Activated naive CD8-positive, alpha-beta T cell treated with anti-CD3 and anti-CD28 coated beads, Interleukin-2, amount 10 ng/mL, durations not matched to agents 7 days and 5 days (primary cell): Measurements from ENCODE around the gene CTNNA1. TPM values are rescaled to one million over a fixed set of nuclear protein-coding genes. Genes with fewer than 3 reads are reported as not detected.
"Not testable (repeated sequence)": the region's sequence is repeated elsewhere in the genome, so short reads cannot be mapped to it uniquely, and the experiment has no call there.

Source experiments
- ATAC-seq: fragments of 150-1000 bp; cut with Tn5 transposase; one replicate; pipeline ENCODE4 v1.10.0; 2021; ENCODE audit warnings: low read depth, moderate library complexity
- POLR2A ChIA-PET: fragments of 350-600 bp; sonication (Branson Sonifier 250); formaldehyde crosslinking; loops from one replicate; lab custom pipeline; 2021; ENCODE audit warnings: antibody characterized with exemption; lab: Charles Lee
- DNase-seq: peaks from one replicate; pipeline ENCODE4 v3.0.0; 2021
- H3K27ac Mint-ChIP-seq: one replicate; pipeline ENCODE4 v1.8.0; 2022; ENCODE audit warnings: mild to moderate bottlenecking, mixed read lengths
- H3K27me3 Mint-ChIP-seq: one replicate; pipeline ENCODE4 v1.8.0; 2022; ENCODE audit warnings: mild to moderate bottlenecking, moderate library complexity, mixed read lengths
- H3K36me3 Mint-ChIP-seq: one replicate; pipeline ENCODE4 v1.8.0; 2021; ENCODE audit warnings: mild to moderate bottlenecking, mixed read lengths
- H3K4me1 Mint-ChIP-seq: one replicate; pipeline ENCODE4 v1.8.0; 2021; ENCODE audit warnings: mixed read lengths
- H3K4me3 Mint-ChIP-seq: one replicate; pipeline ENCODE4 v1.8.0; 2022; ENCODE audit warnings: mild to moderate bottlenecking, moderate library complexity, mixed read lengths
- H3K9me3 Mint-ChIP-seq: one replicate; pipeline ENCODE4 v1.8.0; 2021; ENCODE audit warnings: mixed read lengths
- total RNA-seq, 2 experiments: library from RNA; stranded (reverse); gene quantifications; one replicate each; pipeline ENCODE4 v1.2.3, GENCODE V29; 2021

Gene CTNNA1
- total RNA-seq, 2 experiments from 2014 or later, result 23.1 to 24.2 TPM

DNA sequence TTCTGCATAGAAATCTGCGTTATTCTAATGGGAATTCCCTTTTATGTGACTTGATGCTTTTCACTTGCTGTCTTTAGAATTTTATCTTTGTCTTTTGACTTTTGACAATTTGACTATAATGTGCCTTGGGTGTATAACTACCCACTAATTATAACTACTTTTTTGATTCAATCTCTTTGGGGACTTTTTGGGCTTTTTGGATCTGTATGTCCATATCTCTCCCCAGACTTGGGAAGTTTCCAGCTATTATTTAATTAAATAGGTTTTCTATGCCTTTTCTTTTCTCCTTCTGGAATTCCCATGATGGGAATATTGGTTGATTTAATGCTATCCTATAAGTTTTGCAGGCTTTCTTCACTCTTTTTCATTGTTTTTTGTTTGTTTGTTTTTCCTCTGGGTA is 64.0 kb downstream of the CTNNA1 start:
- no peak for ATAC-seq
- H3K4me1 Mint-ChIP-seq, result no peaks in the 10 kb centered on the region
- POLR2A ChIA-PET, result no interaction called here
- no peaks in the 10 kb centered on the region for H3K9me3 Mint-ChIP-seq
- peaks cover 21% of the 10 kb centered on the region for H3K27me3 Mint-ChIP-seq
- H3K27ac Mint-ChIP-seq, result no peak overlapping the region
- peaks cover 1% of the 10 kb centered on the region for H3K36me3 Mint-ChIP-seq
- DNase-seq, result no peak
- H3K4me3 Mint-ChIP-seq, result no peak overlapping the region

DNA sequence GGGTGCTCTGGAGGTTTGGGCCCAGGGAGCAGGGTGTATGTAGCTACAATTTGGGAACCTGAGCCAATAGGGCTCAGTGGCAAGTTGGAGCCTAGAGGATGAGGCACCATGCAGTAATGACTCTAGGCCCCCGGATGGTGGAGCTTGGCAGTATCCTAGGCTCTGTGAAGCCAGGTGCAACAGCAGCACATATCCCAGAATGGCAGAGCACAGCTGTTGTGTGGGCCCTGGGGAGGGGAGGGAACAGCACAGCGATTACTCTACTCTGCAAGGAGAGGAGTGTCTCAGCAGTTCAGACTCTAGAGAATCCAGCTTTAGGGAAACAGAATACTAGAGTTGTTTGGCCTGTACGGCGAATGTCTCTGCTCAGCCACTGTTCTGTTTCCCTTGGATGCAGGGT is 65.9 kb downstream of the CTNNA1 start:
- Mint-ChIP-seq H3K4me3 (no peak overlapping the region), H3K4me1 (no peaks in the 10 kb centered on the region), H3K36me3 (peaks cover 1% of the 10 kb centered on the region), H3K27ac (no peak overlapping the region), H3K27me3 (peaks cover 26% of the 10 kb centered on the region), H3K9me3 (no peaks in the 10 kb centered on the region)
- DNase-seq (no peak), ATAC-seq (no peak)
- POLR2A ChIA-PET, result no interaction called here

DNA sequence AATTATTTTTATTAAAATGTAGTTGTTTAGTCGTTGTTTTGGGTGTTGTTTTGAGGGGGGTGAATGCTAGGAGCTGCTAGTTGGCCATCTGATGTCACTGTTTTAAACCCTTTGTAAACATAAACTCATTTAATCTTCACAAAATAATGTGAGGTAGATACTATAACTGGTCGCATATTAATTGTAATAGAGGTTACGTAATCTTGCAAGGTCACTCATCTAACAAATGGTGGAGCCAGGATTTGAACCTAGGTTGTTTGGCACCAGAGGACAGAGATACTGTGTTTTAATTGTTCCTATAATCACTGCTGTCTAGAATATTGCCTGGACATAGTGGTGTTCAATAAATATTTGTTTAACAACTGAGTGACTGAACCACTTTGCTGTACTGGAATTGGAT is 67.5 kb downstream of the CTNNA1 start:
- Mint-ChIP-seq H3K27me3 (peaks cover 21% of the 10 kb centered on the region), H3K27ac (no peak overlapping the region), H3K4me3 (no peak overlapping the region), H3K4me1 (no peaks in the 10 kb centered on the region), H3K36me3 (peaks cover 1% of the 10 kb centered on the region), H3K9me3 (no peaks in the 10 kb centered on the region)
- no peak for ATAC-seq
- no peak for DNase-seq
- POLR2A ChIA-PET, result no interaction called here

DNA sequence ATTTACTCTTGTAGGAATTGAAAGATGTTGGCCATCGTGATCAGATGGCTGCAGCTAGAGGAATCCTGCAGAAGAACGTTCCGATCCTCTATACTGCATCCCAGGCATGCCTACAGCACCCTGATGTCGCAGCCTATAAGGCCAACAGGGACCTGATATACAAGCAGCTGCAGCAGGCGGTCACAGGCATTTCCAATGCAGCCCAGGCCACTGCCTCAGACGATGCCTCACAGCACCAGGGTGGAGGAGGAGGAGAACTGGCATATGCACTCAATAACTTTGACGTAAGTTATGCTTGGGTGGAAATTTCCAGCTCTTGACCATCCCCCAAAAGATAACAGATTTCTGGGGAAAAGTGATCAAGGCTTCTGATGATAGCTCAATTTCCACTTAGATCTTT is 71.3 kb downstream of the CTNNA1 start:
- H3K9me3 Mint-ChIP-seq, result no peaks in the 10 kb centered on the region
- H3K27me3 Mint-ChIP-seq, result peaks cover 24% of the 10 kb centered on the region
- no peak for ATAC-seq
- no peaks in the 10 kb centered on the region for H3K36me3 Mint-ChIP-seq
- POLR2A ChIA-PET, result no interaction called here
- no peak overlapping the region for H3K27ac Mint-ChIP-seq
- no peak overlapping the region for H3K4me3 Mint-ChIP-seq
- no peaks in the 10 kb centered on the region for H3K4me1 Mint-ChIP-seq
- DNase-seq, result no peak

DNA sequence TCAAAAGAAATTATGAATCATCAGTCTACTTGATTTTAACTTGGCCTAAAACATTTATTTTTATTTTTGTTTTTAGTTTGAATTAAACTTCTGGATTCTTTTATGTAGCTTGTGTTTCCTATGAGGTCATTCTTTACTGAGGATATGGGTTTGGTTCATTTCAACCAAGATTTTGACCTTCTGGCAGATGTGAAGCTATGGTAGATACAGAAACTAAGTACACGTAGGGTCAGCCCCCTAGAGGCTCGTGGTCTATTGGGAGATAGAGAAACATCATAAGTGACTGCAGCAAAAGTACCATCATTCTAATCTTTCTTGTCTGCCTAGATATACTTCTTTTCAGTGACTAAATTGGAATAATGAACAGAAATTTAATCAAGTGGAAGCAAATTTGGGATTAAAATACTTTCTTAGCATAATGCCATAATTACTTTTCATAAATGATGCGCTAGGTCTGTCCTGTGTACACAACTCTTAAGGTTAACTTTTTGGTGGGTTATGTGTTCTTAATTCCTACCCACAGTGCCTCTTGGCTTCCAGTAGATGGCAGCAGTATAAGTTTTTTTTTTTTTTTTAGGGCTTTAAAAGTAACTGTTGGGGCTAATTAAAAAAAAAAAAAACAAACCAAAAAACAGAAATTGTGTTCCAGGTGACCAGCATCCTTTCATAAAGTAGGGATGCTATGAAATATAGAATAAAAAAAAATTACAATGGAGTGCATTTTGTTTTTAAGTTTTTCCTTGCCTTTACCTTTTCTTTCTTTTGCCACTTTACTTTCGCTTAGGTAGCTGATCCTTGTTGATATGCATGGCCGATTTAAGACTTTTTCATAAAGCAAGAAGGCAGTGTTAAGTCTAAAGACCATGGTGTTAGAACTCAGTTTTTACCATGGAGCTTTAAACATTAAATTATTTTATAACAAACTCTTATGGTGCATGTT is 72.0 kb downstream of the CTNNA1 start:
- Mint-ChIP-seq H3K36me3 (no peaks in the 10 kb centered on the region), H3K4me1 (no peaks in the 10 kb centered on the region), H3K27ac (no peak overlapping the region), H3K27me3 (peaks cover 24% of the 10 kb centered on the region), H3K9me3 (no peaks in the 10 kb centered on the region), H3K4me3 (no peak overlapping the region)
- no peak for DNase-seq
- no peak for ATAC-seq
- POLR2A ChIA-PET, result no interaction called here

DNA sequence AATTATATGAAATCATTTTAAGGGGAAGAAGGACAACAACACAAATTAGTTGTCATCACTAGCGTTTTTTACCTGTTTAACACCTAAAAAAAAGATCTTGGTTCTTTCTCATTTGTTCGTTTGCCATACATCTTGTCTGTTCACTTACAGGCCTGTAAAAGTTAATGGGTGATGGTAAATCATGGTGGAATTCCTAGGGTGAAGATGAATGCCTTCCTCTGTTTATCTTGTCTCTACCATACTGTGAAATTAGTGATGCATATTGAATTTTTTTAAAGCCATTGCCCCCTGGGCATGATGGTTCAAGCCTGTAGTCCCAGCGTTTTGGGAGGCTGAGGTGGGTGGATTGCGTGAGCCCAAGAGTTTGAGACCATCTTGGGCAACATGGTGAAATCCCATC is 75.3 kb downstream of the CTNNA1 start:
- Mint-ChIP-seq H3K4me1 (peaks cover 2% of the 10 kb centered on the region), H3K36me3 (no peaks in the 10 kb centered on the region), H3K9me3 (no peaks in the 10 kb centered on the region), H3K4me3 (no peak overlapping the region), H3K27me3 (peaks cover 14% of the 10 kb centered on the region), H3K27ac (no peak overlapping the region)
- POLR2A ChIA-PET, result no interaction called here
- no peak for DNase-seq
- ATAC-seq, result no peak

DNA sequence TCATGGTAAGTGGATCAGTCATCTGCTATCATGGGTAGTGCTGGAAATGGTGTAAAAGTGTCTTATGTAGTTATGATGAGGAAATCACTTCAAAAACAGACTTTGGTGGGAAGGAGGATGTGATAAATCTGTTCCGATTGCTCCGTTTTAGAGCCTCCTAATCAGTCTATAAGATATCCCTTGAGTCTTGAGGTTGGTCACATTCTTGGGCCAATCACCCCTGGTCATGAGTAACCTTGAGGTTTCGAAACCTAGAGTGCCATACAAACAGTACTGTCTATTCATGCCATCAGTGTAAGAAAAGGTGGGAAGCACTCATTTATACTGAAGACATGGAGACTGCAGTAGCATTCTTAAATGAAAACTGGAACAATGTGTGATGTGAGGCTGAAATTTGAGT is 76.1 kb downstream of the CTNNA1 start:
- Mint-ChIP-seq H3K27ac (no peak overlapping the region), H3K4me1 (peaks cover 2% of the 10 kb centered on the region), H3K27me3 (peaks cover 18% of the 10 kb centered on the region), H3K36me3 (no peaks in the 10 kb centered on the region), H3K9me3 (no peaks in the 10 kb centered on the region), H3K4me3 (no peak overlapping the region)
- DNase-seq (no peak), ATAC-seq (no peak)
- POLR2A ChIA-PET, result no interaction called here

DNA sequence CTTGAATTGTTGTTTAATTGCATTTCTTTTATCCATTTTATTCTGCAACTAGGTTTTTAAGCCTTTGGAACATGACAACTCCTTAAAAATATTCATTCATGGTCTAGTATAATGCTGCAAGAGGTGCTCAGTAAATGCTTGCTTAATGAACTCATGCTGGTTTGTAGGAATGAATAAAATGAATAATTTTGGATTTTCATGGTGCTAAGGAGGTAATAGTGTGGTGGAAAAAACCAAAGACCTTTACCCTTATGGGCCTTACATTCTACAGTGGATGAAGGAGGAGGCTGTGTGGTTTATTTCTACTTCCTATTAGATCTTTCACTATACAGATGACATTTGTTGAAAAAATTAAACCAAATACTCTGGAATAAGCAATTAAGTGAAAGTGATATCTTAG is 78.5 kb downstream of the CTNNA1 start:
- peaks cover 25% of the 10 kb centered on the region for H3K27me3 Mint-ChIP-seq
- H3K27ac Mint-ChIP-seq, result no peak overlapping the region
- POLR2A ChIA-PET, result no interaction called here
- ATAC-seq, result no peak
- no peaks in the 10 kb centered on the region for H3K36me3 Mint-ChIP-seq
- H3K9me3 Mint-ChIP-seq, result no peaks in the 10 kb centered on the region
- no peak overlapping the region for H3K4me3 Mint-ChIP-seq
- no peak for DNase-seq
- peaks cover 2% of the 10 kb centered on the region for H3K4me1 Mint-ChIP-seq

DNA sequence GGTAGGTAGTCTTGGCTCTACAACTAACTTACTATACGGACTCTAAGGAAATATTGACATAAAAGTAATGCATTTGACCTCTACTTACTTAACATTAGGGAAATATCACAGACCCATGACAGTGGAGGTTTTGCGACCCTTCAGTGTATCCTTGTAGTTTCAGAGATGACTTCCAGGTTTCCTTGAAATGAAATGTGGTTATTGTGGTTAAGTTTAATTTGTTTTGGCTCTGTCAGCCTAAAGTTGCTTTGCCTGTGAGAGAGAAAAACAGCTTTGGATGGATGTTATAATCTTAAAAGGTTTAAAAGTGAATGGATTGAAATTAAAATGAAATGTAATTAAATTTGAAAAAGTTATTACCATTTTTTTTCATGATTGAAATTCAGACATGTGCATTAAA is 79.0 kb downstream of the CTNNA1 start:
- POLR2A ChIA-PET, result no interaction called here
- no peak overlapping the region for H3K27ac Mint-ChIP-seq
- H3K4me1 Mint-ChIP-seq, result peaks cover 2% of the 10 kb centered on the region
- DNase-seq, result no peak
- H3K9me3 Mint-ChIP-seq, result no peaks in the 10 kb centered on the region
- no peak for ATAC-seq
- peaks cover 24% of the 10 kb centered on the region for H3K27me3 Mint-ChIP-seq
- no peaks in the 10 kb centered on the region for H3K36me3 Mint-ChIP-seq
- no peak overlapping the region for H3K4me3 Mint-ChIP-seq

DNA sequence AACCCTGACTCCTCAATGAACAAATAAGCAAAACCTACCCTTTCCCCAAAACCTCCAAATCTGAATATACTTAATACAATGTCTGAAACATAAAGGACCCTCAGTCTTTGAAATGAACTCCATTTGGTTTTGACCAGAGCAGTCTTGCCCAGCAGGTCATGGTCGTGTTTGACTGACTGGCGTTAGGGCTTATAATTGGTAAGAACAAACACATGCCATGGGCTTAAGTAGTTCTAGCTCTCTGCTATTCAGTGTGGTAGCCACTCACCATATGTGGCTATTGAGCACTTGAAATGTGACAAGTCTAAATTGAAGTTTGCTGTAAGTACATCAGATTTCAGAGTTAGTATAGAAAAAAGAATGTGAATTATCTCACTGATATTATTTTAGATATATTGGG is 79.9 kb downstream of the CTNNA1 start:
- Mint-ChIP-seq H3K27ac (no peak overlapping the region), H3K36me3 (no peaks in the 10 kb centered on the region), H3K9me3 (no peaks in the 10 kb centered on the region), H3K27me3 (peaks cover 23% of the 10 kb centered on the region), H3K4me1 (peaks cover 2% of the 10 kb centered on the region), H3K4me3 (no peak overlapping the region)
- POLR2A ChIA-PET, result no interaction called here
- DNase-seq (no peak), ATAC-seq (no peak)

DNA sequence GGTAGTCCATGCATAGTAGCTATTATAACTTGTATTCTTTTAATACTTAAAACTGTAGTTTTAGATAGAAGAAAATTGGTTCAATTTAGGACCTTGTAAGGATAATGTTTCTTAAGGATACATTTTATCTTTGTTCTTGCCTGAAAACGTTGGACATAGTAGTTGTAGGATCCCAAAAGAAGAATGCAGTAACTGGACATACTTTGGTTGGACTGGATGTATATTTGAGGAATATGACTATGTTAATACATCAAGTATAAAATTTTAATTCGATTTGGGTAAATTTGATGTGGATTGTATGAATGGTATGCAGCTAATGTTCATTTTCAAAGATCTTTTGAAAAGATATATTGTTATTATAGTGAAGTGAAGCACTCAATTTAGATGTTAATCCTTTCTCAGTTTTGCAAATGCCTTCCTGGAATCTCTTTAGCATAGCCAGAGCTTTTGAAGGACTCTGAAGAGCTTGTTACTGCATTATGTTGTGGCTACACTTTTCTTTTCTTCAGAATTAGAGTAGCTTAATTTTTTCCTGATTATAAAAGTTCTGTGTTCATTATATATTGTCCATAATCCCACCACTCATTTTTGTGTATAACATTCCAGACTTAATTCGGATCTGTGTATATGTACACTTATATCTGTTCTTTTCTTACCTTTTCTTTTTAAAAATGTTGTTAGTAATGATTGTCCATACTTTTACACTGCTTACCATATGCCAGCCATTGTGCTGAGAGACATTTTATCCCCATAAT is 80.7 kb downstream of the CTNNA1 start:
- DNase-seq (no peak), ATAC-seq (no peak)
- no peak overlapping the region for H3K4me3 Mint-ChIP-seq
- POLR2A ChIA-PET, result no interaction called here
- peaks cover 2% of the 10 kb centered on the region for H3K4me1 Mint-ChIP-seq
- H3K9me3 Mint-ChIP-seq, result no peaks in the 10 kb centered on the region
- peaks cover 26% of the 10 kb centered on the region for H3K27me3 Mint-ChIP-seq
- no peak overlapping the region for H3K27ac Mint-ChIP-seq
- H3K36me3 Mint-ChIP-seq, result no peaks in the 10 kb centered on the region

DNA sequence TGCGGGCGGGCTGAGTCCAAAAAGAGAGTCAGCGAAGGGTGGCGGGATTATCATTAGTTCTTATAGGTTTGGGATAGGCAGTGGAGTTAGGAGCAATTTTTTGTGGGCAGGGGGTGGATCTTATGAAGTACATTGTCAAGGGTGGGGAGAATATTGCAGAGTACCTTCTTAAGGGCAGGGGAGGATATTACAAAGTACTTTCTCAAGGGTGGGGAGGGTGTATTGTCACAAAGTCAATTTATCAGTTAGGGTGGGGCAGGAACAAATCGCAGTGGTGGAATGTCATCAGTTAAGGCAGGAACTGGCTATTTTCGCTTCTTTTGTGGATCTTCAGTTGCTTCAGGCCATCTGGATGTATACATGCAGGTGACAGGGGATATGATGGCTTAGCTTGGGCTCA is 81.6 kb downstream of the CTNNA1 start:
- H3K27ac Mint-ChIP-seq, H3K4me3 Mint-ChIP-seq, DNase-seq, H3K4me1 Mint-ChIP-seq, H3K9me3 Mint-ChIP-seq, ATAC-seq, H3K36me3 Mint-ChIP-seq, POLR2A ChIA-PET: not testable (repeated sequence)
- peaks cover 23% of the 10 kb centered on the region for H3K27me3 Mint-ChIP-seq

DNA sequence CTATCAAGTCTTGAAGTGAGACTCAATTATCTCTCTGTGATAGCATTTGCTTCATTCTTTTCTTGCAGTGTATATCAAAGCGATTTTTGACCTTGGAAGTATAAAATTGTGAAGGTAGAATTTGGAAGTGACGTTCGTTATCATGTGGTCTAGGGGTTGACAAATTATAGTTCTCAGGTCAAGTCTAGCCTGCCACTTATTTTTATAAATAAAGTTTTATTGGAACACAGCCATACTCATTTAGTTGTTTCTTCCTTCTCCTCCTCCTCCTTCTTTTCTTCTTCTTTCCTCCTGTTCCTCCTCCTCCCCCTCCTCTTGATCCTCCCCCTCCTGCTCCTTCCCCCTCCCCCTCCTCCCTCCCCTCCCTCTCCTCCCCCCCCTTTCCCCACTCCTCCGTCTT is 83.9 kb downstream of the CTNNA1 start:
- Mint-ChIP-seq H3K27me3 (peaks cover 26% of the 10 kb centered on the region), H3K36me3 (no peaks in the 10 kb centered on the region), H3K4me1 (peaks cover 2% of the 10 kb centered on the region)

DNA sequence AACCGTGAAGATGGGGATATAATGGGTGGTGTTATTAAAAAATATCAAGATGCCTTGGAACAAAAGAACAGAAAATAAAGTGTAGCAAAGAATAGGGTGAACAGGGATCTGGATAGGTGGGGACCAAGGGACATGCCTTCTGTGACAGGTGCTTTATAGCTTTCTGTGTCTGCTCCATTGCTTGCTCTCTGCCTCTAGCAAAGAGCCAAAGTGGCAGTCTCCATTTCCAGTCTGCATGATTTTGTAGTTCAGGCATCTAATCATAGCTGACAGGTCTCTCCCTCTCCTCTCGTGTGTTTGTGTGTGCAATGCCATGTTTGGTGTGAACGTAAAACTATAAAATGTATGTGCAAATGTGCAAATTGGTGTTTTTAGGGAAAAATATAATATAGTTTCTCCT is 86.9 kb downstream of the CTNNA1 start:
- POLR2A ChIA-PET, result no interaction called here

More for the DNA sequence above, 83.9 kb downstream of the CTNNA1 start:
- ATAC-seq, result no peak
- POLR2A ChIA-PET, result no interaction called here
- Mint-ChIP-seq H3K9me3 (no peaks in the 10 kb centered on the region), H3K4me3 (no peak overlapping the region), H3K27ac (no peak overlapping the region)
- no peak for DNase-seq

More for the DNA sequence above, 86.9 kb downstream of the CTNNA1 start:
- Mint-ChIP-seq H3K4me1 (no peaks in the 10 kb centered on the region), H3K36me3 (no peaks in the 10 kb centered on the region), H3K4me3 (no peak overlapping the region), H3K27me3 (peaks cover 19% of the 10 kb centered on the region), H3K9me3 (no peaks in the 10 kb centered on the region), H3K27ac (no peak overlapping the region)
- ATAC-seq, result no peak
- DNase-seq, result no peak
